NCI-H345 treated with DMSO at 0.1 percent for 48 hours (cell line): Measurements from ENCODE around the gene LRRTM3.
A peak's percentile ranks its signal among the peaks of the same experiment; 100 is the strongest.

Source experiments
- DNase-seq: peaks from one replicate; lab custom pipeline; 2025; ENCODE audit not compliant: unreplicated experiment; lab: John Stamatoyannopoulos, UW

The LRRTM3 gene

GRCh38 chr10:66925896-66926715 lies at the start of gene LRRTM3:
LRRTM3 (plus strand) TSS chr10:66926036.
- DNase-seq: no peak

- no peak for DNase-seq
Measured at GRCh38 chr10:66877361-66877760, 48.5 kb upstream of the LRRTM3 start.

- DNase-seq: no peak
Measured at GRCh38 chr10:66880292-66880691, 45.5 kb upstream of the LRRTM3 start.

GRCh38 chr10:66880826-66881225 lies 45.0 kb upstream of the LRRTM3 start:
- DNase-seq: no peak

GRCh38 chr10:66881814-66882213 lies 44.0 kb upstream of the LRRTM3 start:
- DNase-seq: no peak

GRCh38 chr10:66882271-66882670 lies 43.6 kb upstream of the LRRTM3 start:
- DNase-seq: no peak

- DNase-seq: no peak
Measured at GRCh38 chr10:66886848-66887247, 39.0 kb upstream of the LRRTM3 start.

GRCh38 chr10:66888237-66888636 lies 37.6 kb upstream of the LRRTM3 start:
- no peak for DNase-seq

- no peak for DNase-seq
Measured at GRCh38 chr10:66892871-66893270, 33.0 kb upstream of the LRRTM3 start.

GRCh38 chr10:66910671-66911070 lies 15.2 kb upstream of the LRRTM3 start:
- no peak for DNase-seq

GRCh38 chr10:66916030-66916429 lies 9.8 kb upstream of the LRRTM3 start:
- DNase-seq: no peak

GRCh38 chr10:66917104-66917503 lies 8.7 kb upstream of the LRRTM3 start:
- DNase-seq: no peak

GRCh38 chr10:66919248-66919647 lies 6.6 kb upstream of the LRRTM3 start:
- DNase-seq: no peak

- DNase-seq: no peak
Measured at GRCh38 chr10:66924674-66925345, 1.0 kb upstream of the LRRTM3 start.

GRCh38 chr10:66925373-66925772 lies 463 bp upstream of the LRRTM3 start:
- no peak for DNase-seq

GRCh38 chr10:66926841-66927240 lies 1.0 kb downstream of the LRRTM3 start:
- DNase-seq: no peak

- DNase-seq: no peak
Measured at GRCh38 chr10:66927251-66927935, 1.6 kb downstream of the LRRTM3 start.

- no peak for DNase-seq
Measured at GRCh38 chr10:66927971-66928770, 2.3 kb downstream of the LRRTM3 start.

- DNase-seq: no peak
Measured at GRCh38 chr10:66928776-66929175, 2.9 kb downstream of the LRRTM3 start.

GRCh38 chr10:66929375-66929774 lies 3.5 kb downstream of the LRRTM3 start:
- DNase-seq: no peak

GRCh38 chr10:66931340-66931948 lies 5.6 kb downstream of the LRRTM3 start:
- DNase-seq: peak; percentile 21
